ENCODE measurements around the gene CALR. TPM values are rescaled to one million over a fixed set of nuclear protein-coding genes. Genes with fewer than 3 reads are reported as not detected.

The CALR gene
- total and polyA plus RNA-seq, 2 donors (not counting 3 experiments of a cell fraction or from before 2014, with no cell fraction given), result 1,135 to 1,636 TPM

GRCh38 chr19:12896460-12896859 is 41.9 kb upstream of the CALR start:
- POLR2A ChIA-PET, result no interaction called here
- DNase-seq (ENCODE audit: low read depth, low spot score) (no peak), FAIRE-seq (no peak)
- Histone ChIP-seq H3K9me1 (replicated peaks; ENCODE audit: control insufficient read depth, extremely low read depth, insufficient read depth, low read length) (no peaks in the 10 kb centered on the region), H3K79me2 (ENCODE audit: control insufficient read depth, insufficient read depth, low read length) (no peaks in the 10 kb centered on the region), H3K4me2 (ENCODE audit: insufficient read depth, low read length) (no peak overlapping the region), H3K9ac (replicated peaks; ENCODE audit: extremely low read depth, insufficient read depth, low read length) (no peak overlapping the region), H3K27me3 (ENCODE audit: control insufficient read depth in 2 of 2, insufficient read depth in 2 of 2, low read length in 2 of 2) (no peaks in the 10 kb centered on the region), H3K36me3 (ENCODE audit: control insufficient read depth in 2 of 2, extremely low read depth in 1 of 2, insufficient read depth in 2 of 2, low read length in 2 of 2) (peaks cover 0 to 5% of the 10 kb centered on the region in 2 experiments), H3K9me3 (replicated peaks; ENCODE audit: control insufficient read depth, insufficient read depth, low read length) (no peaks in the 10 kb centered on the region), H3K27ac (ENCODE audit: insufficient read depth, low read depth, low read length) (no peak overlapping the region), H3K4me1 (ENCODE audit: control insufficient read depth, extremely low read depth, insufficient read depth, low read length) (peaks cover 6% of the 10 kb centered on the region), H2AFZ (ENCODE audit: low read depth, low read length) (no peak overlapping the region), H4K20me1 (replicated peaks; ENCODE audit: control insufficient read depth, extremely low read depth, insufficient read depth, low read length) (no peaks in the 10 kb centered on the region), H3K4me3 (replicated peaks in 1 of 3; ENCODE audit: insufficient read depth in 1 of 3, low read depth in 1 of 3, low read length in 3 of 3) (no peak overlapping the region)
- dilution Hi-C loops (cut with MboI; ENCODE audit: extremely low pct_ligation_motif_present, low sequenced_read_pairs), result no loop called here
- TF ChIP-seq FOS (IDR thresholded peaks at IDR 0.05; ENCODE audit: borderline replicate concordance, insufficient read depth, low read length), result no peak
- TF ChIP-seq JUN (IDR thresholded peaks at IDR 0.05; ENCODE audit: borderline replicate concordance, insufficient read depth, insufficient read length, low read depth), result no peak
- TF ChIP-seq CTCF (IDR thresholded peaks at IDR 0.05; ENCODE audit: extremely low read depth in 1 of 2, insufficient read depth in 1 of 2, low read depth in 1 of 2, low read length in 2 of 2), result no peak
- TF ChIP-seq MAX (IDR thresholded peaks at IDR 0.05; ENCODE audit: insufficient read depth, insufficient read length), result no peak
- no peak for TF ChIP-seq EZH2 (IDR thresholded peaks at IDR 0.05; ENCODE audit: borderline replicate concordance, low read depth, low read length, severe bottlenecking)
- TF ChIP-seq POLR2AphosphoS5 (IDR thresholded peaks at IDR 0.05; ENCODE audit: insufficient read depth, low read depth, low read length), result no peak
- no peak for TF ChIP-seq GATA2 (IDR thresholded peaks at IDR 0.05; ENCODE audit: insufficient read depth, insufficient read length, low read depth, low read length)
- no peak for TF ChIP-seq MYC (IDR thresholded peaks at IDR 0.05; ENCODE audit: low read depth, low read length)
- TF ChIP-seq POLR2A (IDR thresholded peaks at IDR 0.05; ENCODE audit: low read depth, low read length), result no peak
- CTCF ChIA-PET, result interaction anchor here (0.7 kb wide), 1 partner anchor 15 kb away, joined by 5 read pairs; no protein-coding TSS in a partner anchor
- intact Hi-C loops (cut with micrococcal nuclease), result no loop called here
- BruUV-seq (replicated peaks), result no TSS peak

Measured in endothelial cell of umbilical vein (primary cell).